ENCODE data around the gene SULT1C4. TPM values are rescaled to one million over a fixed set of nuclear protein-coding genes. Genes with fewer than 3 reads are reported as not detected.

SULT1C4 gene
- total RNA-seq, 4 donors from 2014 or later: 0.61 to 3.3 (median 2.4) TPM

GRCh38 chr2:108409768-108410167, 32.0 kb downstream of the SULT1C4 start:
- H3K27me3 ChIP-seq: no peaks in the 10 kb centered on the region
- H3K4me3 ChIP-seq: no peak overlapping the region
- in situ Hi-C loops (cut with MboI; ENCODE audit: low sequenced_read_pairs in 4 of 4) (no loop called here), intact Hi-C loops (cut with DNase I; ENCODE audit: low total_unique reads) (no loop called here)
- no peak overlapping the region for H3K27ac ChIP-seq
- ATAC-seq (no peak), DNase-seq (no peak)
- H3K36me3 ChIP-seq: no peaks in the 10 kb centered on the region
- TF ChIP-seq POLR2A (IDR thresholded peaks at IDR 0.05): no peak
- H3K4me1 ChIP-seq: no peaks in the 10 kb centered on the region
- H3K9me3 ChIP-seq: peaks cover 0 to 4% (median 0%) of the 10 kb centered on the region in 3 donors

DNA sequence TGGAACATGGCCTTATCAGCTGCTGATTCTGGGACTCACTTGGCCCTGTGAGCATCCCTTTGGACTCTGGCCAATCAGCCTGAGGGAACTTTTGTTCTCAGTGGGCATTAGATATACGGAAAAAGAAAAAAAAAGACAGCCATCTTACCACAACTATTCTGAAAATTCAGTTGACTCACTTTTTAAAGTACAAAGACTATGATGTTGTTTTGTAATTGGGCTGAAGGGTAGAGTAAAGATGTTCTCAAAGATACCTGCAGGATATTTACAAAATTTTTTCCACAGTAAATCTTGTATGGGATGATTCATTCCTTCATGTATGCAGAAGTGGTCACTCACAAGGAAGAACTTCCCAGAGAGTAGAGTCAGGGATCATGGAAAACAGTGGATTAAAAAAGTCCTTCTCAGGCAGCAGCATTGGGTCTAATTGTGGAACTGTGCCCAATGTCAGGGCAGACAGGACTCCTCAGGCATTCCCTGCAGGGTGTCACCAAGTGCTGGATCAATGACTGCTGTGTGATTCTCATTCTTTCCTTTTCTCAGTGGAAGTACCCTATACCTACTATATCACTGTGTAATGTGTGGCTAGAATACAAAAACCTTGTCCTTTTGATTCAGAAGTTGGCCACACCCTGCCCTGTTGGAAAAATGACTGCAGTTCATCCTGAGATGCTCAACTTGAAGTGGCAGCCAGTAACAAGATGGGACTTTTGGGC, 35.4 kb downstream of the SULT1C4 start:
- no peaks in the 10 kb centered on the region for H3K27me3 ChIP-seq
- TF ChIP-seq POLR2A (IDR thresholded peaks at IDR 0.05): no peak
- TF ChIP-seq, protein P1, sequence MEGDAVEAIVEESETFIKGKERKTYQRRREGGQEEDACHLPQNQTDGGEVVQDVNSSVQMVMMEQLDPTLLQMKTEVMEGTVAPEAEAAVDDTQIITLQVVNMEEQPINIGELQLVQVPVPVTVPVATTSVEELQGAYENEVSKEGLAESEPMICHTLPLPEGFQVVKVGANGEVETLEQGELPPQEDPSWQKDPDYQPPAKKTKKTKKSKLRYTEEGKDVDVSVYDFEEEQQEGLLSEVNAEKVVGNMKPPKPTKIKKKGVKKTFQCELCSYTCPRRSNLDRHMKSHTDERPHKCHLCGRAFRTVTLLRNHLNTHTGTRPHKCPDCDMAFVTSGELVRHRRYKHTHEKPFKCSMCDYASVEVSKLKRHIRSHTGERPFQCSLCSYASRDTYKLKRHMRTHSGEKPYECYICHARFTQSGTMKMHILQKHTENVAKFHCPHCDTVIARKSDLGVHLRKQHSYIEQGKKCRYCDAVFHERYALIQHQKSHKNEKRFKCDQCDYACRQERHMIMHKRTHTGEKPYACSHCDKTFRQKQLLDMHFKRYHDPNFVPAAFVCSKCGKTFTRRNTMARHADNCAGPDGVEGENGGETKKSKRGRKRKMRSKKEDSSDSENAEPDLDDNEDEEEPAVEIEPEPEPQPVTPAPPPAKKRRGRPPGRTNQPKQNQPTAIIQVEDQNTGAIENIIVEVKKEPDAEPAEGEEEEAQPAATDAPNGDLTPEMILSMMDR (IDR thresholded peaks at IDR 0.05 in 4 of 5, conservative IDR thresholded peaks at IDR 0.05 in 1 of 5): no peak
- DNase-seq (no peak), ATAC-seq (no peak)
- H3K9me3 ChIP-seq: no peaks in the 10 kb centered on the region
- intact Hi-C loops (cut with DNase I; ENCODE audit: low total_unique reads) (no loop called here), in situ Hi-C loops (cut with MboI; ENCODE audit: low sequenced_read_pairs in 4 of 4) (no loop called here)
- H3K27ac ChIP-seq: no peak overlapping the region
- no peaks in the 10 kb centered on the region for H3K36me3 ChIP-seq
- H3K4me1 ChIP-seq: no peaks in the 10 kb centered on the region
- no peak overlapping the region for H3K4me3 ChIP-seq

GRCh38 chr2:108413711-108414095, 35.9 kb downstream of the SULT1C4 start:
- ATAC-seq (no peak), DNase-seq (no peak)
- TF ChIP-seq POLR2A (IDR thresholded peaks at IDR 0.05): no peak
- TF ChIP-seq, protein P1 (IDR thresholded peaks at IDR 0.05 in 4 of 5, conservative IDR thresholded peaks at IDR 0.05 in 1 of 5): no peak
- no peaks in the 10 kb centered on the region for H3K4me1 ChIP-seq
- H3K9me3 ChIP-seq: no peaks in the 10 kb centered on the region
- in situ Hi-C loops (cut with MboI; ENCODE audit: low sequenced_read_pairs in 4 of 4) (no loop called here), intact Hi-C loops (cut with DNase I; ENCODE audit: low total_unique reads) (no loop called here)
- no peak overlapping the region for H3K27ac ChIP-seq
- no peaks in the 10 kb centered on the region for H3K36me3 ChIP-seq
- H3K27me3 ChIP-seq: no peaks in the 10 kb centered on the region
- no peak overlapping the region for H3K4me3 ChIP-seq

DNA sequence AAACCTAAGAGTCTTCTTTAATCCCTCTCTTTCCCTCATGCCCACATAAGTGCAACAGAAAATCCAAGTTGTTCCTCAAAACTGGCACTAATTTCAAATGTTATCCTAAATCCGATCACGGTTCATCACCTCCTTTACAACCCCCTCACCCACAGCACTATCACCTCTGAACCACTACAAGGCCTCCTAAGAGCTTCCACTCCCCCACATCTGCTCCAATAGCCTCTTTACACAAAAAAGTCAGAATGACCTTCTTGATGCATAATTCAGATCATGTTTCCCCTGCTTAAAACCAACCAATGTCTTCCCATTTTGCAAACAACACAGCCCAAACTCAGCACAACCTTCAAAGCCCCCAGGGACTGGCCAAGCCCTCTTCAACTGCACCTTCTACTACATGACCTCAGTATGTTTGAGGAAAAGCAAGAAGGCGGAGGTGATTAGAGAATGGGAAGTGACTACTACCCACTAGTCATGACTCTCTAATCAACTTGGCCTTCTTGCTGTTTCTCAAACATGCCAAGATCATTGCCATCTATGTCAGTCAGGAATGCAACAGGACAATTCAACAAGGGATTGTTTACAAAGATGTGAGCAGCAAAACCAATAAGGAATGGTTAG, 36.6 kb downstream of the SULT1C4 start:
- in situ Hi-C loops (cut with MboI; ENCODE audit: low sequenced_read_pairs in 4 of 4): no loop called here
- H3K36me3 ChIP-seq: no peaks in the 10 kb centered on the region
- DNase-seq: no peak
- no peaks in the 10 kb centered on the region for H3K27me3 ChIP-seq
- H3K9me3 ChIP-seq: no peaks in the 10 kb centered on the region
- no peaks in the 10 kb centered on the region for H3K4me1 ChIP-seq
- no peak overlapping the region for H3K4me3 ChIP-seq
- no peak overlapping the region for H3K27ac ChIP-seq
- no peak for ATAC-seq
- intact Hi-C loops (cut with DNase I; ENCODE audit: low total_unique reads): no loop called here
- TF ChIP-seq, protein P1 (IDR thresholded peaks at IDR 0.05 in 4 of 5, conservative IDR thresholded peaks at IDR 0.05 in 1 of 5): no peak
- no peak for TF ChIP-seq POLR2A (IDR thresholded peaks at IDR 0.05)

- H3K27me3 ChIP-seq: no peaks in the 10 kb centered on the region
- in situ Hi-C loops (cut with MboI; ENCODE audit: low sequenced_read_pairs in 4 of 4) (no loop called here), intact Hi-C loops (cut with DNase I; ENCODE audit: low total_unique reads) (no loop called here)
- H3K36me3 ChIP-seq: no peaks in the 10 kb centered on the region
- H3K9me3 ChIP-seq: no peaks in the 10 kb centered on the region
- no peaks in the 10 kb centered on the region for H3K4me1 ChIP-seq
- H3K27ac ChIP-seq: no peak overlapping the region
- no peak for ATAC-seq
- TF ChIP-seq POLR2A (IDR thresholded peaks at IDR 0.05): no peak
- TF ChIP-seq, protein P1 (IDR thresholded peaks at IDR 0.05 in 4 of 5, conservative IDR thresholded peaks at IDR 0.05 in 1 of 5): no peak
- H3K4me3 ChIP-seq: no peak overlapping the region
- DNase-seq: no peak
Observed at GRCh38 chr2:108414945-108415344, 37.2 kb downstream of the SULT1C4 start.

All from gastrocnemius medialis (tissue), 4 donors.